ENCODE measurements around the gene RALGPS2. TPM values are rescaled to one million over a fixed set of nuclear protein-coding genes. Genes with fewer than 3 reads are reported as not detected.

The RALGPS2 gene
- total RNA-seq, 6 donors from 2014 or later, result 6.2 to 23.9 (median 7.6) TPM

DNA sequence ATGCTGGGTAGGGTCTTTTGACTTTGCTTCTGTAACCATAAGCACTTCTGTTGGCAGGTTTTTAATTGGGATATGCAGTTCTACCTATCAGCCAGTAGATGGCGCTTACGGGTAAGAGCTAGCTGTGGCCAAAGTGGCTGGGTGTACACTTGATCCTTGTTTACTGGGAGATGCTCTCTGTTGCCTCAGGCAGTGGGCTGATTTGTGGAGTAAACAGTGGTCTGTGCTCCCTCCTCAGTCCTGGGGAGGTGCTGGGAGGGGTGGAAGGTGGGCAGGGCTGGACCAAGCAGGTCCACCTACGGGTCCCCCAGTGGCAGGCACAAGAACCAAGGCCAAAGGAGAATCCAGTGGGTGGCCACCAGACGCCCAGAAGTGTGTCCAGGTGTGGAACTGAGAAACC lies 43.4 kb downstream of the RALGPS2 start:
- 51 to 55% methylated on average over 3 to 4 of the region's 4 CpGs for WGBS, 2 donors
- Histone ChIP-seq H3K36me3 (no peaks in the 10 kb centered on the region), H3K4me3 (no peak overlapping the region), H3K27ac (no peak overlapping the region), H3K27me3 (no peaks in the 10 kb centered on the region), H3K4me1 (no peaks in the 10 kb centered on the region), H3K9me3 (peaks cover 3 to 23% (median 10%) of the 10 kb centered on the region in 4 donors)
- ATAC-seq (ENCODE audit: low FRiP score in 2 of 2) (peak in 1 of 2 donors; percentile 45), DNase-seq (no peak)
- TF ChIP-seq, protein P1, sequence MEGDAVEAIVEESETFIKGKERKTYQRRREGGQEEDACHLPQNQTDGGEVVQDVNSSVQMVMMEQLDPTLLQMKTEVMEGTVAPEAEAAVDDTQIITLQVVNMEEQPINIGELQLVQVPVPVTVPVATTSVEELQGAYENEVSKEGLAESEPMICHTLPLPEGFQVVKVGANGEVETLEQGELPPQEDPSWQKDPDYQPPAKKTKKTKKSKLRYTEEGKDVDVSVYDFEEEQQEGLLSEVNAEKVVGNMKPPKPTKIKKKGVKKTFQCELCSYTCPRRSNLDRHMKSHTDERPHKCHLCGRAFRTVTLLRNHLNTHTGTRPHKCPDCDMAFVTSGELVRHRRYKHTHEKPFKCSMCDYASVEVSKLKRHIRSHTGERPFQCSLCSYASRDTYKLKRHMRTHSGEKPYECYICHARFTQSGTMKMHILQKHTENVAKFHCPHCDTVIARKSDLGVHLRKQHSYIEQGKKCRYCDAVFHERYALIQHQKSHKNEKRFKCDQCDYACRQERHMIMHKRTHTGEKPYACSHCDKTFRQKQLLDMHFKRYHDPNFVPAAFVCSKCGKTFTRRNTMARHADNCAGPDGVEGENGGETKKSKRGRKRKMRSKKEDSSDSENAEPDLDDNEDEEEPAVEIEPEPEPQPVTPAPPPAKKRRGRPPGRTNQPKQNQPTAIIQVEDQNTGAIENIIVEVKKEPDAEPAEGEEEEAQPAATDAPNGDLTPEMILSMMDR (IDR thresholded peaks at IDR 0.05), result peak in 5 of 6 experiments; percentile 42 to 68 (median 62)
- TF ChIP-seq EP300 (IDR thresholded peaks at IDR 0.05) (no peak), POLR2A (IDR thresholded peaks at IDR 0.05) (no peak), POLR2AphosphoS5 (IDR thresholded peaks at IDR 0.05) (no peak)

DNA sequence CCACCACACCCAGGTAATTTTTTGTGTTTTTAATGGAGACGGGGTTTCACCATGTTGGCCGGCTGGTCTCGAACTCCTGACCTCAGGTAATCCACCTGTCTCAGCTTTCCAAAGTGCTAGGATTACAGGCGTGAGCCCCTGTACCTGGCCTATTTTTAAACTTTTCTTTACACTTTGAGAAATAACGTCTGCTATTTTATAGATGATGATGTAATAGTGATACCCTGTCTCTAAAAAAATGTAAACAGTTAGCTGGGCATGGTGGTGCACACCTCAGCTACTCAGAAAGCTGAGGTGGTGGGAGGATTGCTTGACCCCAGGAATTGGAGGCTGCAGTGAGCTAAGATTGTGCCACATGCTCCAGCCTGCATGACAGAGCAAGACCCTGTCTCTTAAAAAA lies 47.9 kb downstream of the RALGPS2 start:
- H3K4me1 ChIP-seq, result no peaks in the 10 kb centered on the region
- H3K27ac ChIP-seq, result no peak overlapping the region
- H3K9me3 ChIP-seq, result peaks cover 0 to 13% (median 5%) of the 10 kb centered on the region in 4 donors
- H3K27me3 ChIP-seq, result no peaks in the 10 kb centered on the region
- no peak overlapping the region for H3K4me3 ChIP-seq
- TF ChIP-seq, protein P1 (IDR thresholded peaks at IDR 0.05), result no peak
- H3K36me3 ChIP-seq, result no peaks in the 10 kb centered on the region
- no peak for DNase-seq
- WGBS, 2 donors, result 83 to 88% methylated on average over 5 of the region's 5 CpGs
- no peak for ATAC-seq (ENCODE audit: low FRiP score in 2 of 2)

GRCh38 chr1:178774263-178774662 lies 49.2 kb downstream of the RALGPS2 start:
- TF ChIP-seq POLR2A (IDR thresholded peaks at IDR 0.05) (no peak), EP300 (IDR thresholded peaks at IDR 0.05) (no peak), POLR2AphosphoS5 (IDR thresholded peaks at IDR 0.05) (no peak)
- TF ChIP-seq, protein P1 (IDR thresholded peaks at IDR 0.05), result peak in 5 of 6 experiments; percentile 15 to 31 (median 15)
- Histone ChIP-seq H3K9me3 (peaks cover 0 to 7% (median 2%) of the 10 kb centered on the region in 4 donors), H3K4me1 (no peaks in the 10 kb centered on the region), H3K36me3 (no peaks in the 10 kb centered on the region), H3K27me3 (no peaks in the 10 kb centered on the region), H3K27ac (no peak overlapping the region), H3K4me3 (no peak overlapping the region)
- DNase-seq (no peak), ATAC-seq (ENCODE audit: low FRiP score in 2 of 2) (no peak)

- 81 to 86% methylated on average over 2 of the region's 2 CpGs for WGBS, 2 donors
- Histone ChIP-seq H3K4me3 (no peak overlapping the region), H3K27me3 (no peaks in the 10 kb centered on the region), H3K9me3 (no peaks in the 10 kb centered on the region), H3K36me3 (no peaks in the 10 kb centered on the region), H3K27ac (no peak overlapping the region), H3K4me1 (no peaks in the 10 kb centered on the region)
- ATAC-seq (ENCODE audit: low FRiP score in 2 of 2) (no peak), DNase-seq (no peak)
- TF ChIP-seq, protein P1 (IDR thresholded peaks at IDR 0.05), result no peak
- TF ChIP-seq POLR2A (IDR thresholded peaks at IDR 0.05) (no peak), EP300 (IDR thresholded peaks at IDR 0.05) (no peak), POLR2AphosphoS5 (IDR thresholded peaks at IDR 0.05) (no peak)
Observed at GRCh38 chr1:178776553-178776952, 51.5 kb downstream of the RALGPS2 start.

GRCh38 chr1:178781533-178782330 lies 56.7 kb downstream of the RALGPS2 start:
- Histone ChIP-seq H3K27ac (no peak overlapping the region), H3K27me3 (no peaks in the 10 kb centered on the region), H3K4me3 (no peak overlapping the region), H3K9me3 (no peaks in the 10 kb centered on the region), H3K4me1 (no peaks in the 10 kb centered on the region), H3K36me3 (no peaks in the 10 kb centered on the region)
- ATAC-seq (ENCODE audit: low FRiP score in 2 of 2), result no peak
- WGBS, 2 donors, result 85 to 93% methylated on average over 2 of the region's 2 CpGs
- TF ChIP-seq, protein P1 (IDR thresholded peaks at IDR 0.05), result no peak
- TF ChIP-seq POLR2AphosphoS5 (IDR thresholded peaks at IDR 0.05) (no peak), EP300 (IDR thresholded peaks at IDR 0.05) (no peak), POLR2A (IDR thresholded peaks at IDR 0.05) (no peak)
- no peak for DNase-seq

All from upper lobe of left lung (tissue), 6 donors.